Gastroesophageal sphincter (tissue), 3 donors: ENCODE data around the gene IRF2BP2.

ENCODE experiments used
- POLR2A ChIP-seq, 2 donors: fragments of 450-650 bp; IDR thresholded peaks; one replicate each; pipeline ENCODE4 v1.6.1; 2017; ENCODE audit warnings: antibody characterized with exemption in 2 of 2, mild to moderate bottlenecking in 2 of 2, moderate library complexity in 1 of 2
- POLR2AphosphoS5 ChIP-seq: sonication (generic); formaldehyde crosslinking; IDR thresholded peaks from one replicate; pipeline ENCODE4 v1.6.1; 2017; ENCODE audit warnings: antibody characterized with exemption
- TF ChIP-seq, protein P1 (sequence below), 4 experiments: fragments of 200-600 bp in 2 of 4; fragments of 450-650 bp in 2 of 4; sonication (generic) in 1 of 4; IDR thresholded peaks; one replicate each; pipeline ENCODE4 v1.5.1; 2017 to 2019; ENCODE audit warnings: antibody characterized with exemption in 4 of 4, mild to moderate bottlenecking in 2 of 4, moderate library complexity in 2 of 4

DNA sequence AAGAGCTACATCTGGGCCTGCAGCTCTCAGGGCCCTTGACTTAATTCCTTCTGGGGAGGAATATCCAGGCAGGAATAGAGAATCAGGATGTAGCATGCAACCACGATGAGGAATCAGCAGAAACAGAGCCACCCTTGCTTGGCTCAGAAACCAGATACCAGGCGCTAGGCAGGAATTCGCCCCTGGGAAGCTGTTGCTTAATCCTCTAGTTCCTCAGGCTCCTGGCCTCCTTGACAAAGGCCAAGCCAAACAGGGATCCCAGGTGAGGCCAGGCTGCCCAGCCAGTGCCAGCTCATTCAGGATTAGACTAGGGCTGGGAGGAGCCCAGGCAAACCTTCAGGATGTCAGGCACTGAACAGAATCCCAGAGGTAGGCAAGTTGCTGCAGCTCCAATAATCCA is 48.2 kb upstream of the IRF2BP2 start:
- TF ChIP-seq, protein P1, sequence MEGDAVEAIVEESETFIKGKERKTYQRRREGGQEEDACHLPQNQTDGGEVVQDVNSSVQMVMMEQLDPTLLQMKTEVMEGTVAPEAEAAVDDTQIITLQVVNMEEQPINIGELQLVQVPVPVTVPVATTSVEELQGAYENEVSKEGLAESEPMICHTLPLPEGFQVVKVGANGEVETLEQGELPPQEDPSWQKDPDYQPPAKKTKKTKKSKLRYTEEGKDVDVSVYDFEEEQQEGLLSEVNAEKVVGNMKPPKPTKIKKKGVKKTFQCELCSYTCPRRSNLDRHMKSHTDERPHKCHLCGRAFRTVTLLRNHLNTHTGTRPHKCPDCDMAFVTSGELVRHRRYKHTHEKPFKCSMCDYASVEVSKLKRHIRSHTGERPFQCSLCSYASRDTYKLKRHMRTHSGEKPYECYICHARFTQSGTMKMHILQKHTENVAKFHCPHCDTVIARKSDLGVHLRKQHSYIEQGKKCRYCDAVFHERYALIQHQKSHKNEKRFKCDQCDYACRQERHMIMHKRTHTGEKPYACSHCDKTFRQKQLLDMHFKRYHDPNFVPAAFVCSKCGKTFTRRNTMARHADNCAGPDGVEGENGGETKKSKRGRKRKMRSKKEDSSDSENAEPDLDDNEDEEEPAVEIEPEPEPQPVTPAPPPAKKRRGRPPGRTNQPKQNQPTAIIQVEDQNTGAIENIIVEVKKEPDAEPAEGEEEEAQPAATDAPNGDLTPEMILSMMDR (IDR thresholded peaks at IDR 0.05) = no peak
- TF ChIP-seq POLR2AphosphoS5 (no peak), POLR2A (IDR thresholded peaks at IDR 0.05) (no peak)
